Breast epithelium (tissue), 4 donors: ENCODE data around the gene SLC6A1. TPM values are rescaled to one million over a fixed set of nuclear protein-coding genes. Genes with fewer than 3 reads are reported as not detected.

ENCODE experiments used
- DNase-seq, 2 donors: peaks; one replicate each; pipeline ENCODE4 v3.0.0-alpha.2; 2019; ENCODE audit warnings: low spot score in 2 of 2
- H3K27ac ChIP-seq, 2 donors: fragments of 200-600 bp; sonication (generic) in 1 of 2; one replicate each; pipeline ENCODE4 v1.5.1; 2016 to 2019; ENCODE audit warnings: mild to moderate bottlenecking in 1 of 2
- H3K27me3 ChIP-seq, 2 donors: fragments of 200-600 bp; sonication (generic) in 1 of 2; one replicate each; pipeline versions ENCODE4 v1.5.1 to v1.6.0; 2017 to 2019; ENCODE audit warnings: control low read depth in 1 of 2, mild to moderate bottlenecking in 1 of 2
- H3K36me3 ChIP-seq: fragments of 200-600 bp; one replicate; pipeline ENCODE4 v1.5.1; 2019
- H3K4me1 ChIP-seq, 2 donors: fragments of 200-600 bp; sonication (generic); one replicate each; pipeline ENCODE4 v1.5.1; 2016 to 2019; ENCODE audit warnings: control low read depth in 1 of 2
- H3K4me3 ChIP-seq, 3 donors: fragments of 200-600 bp; sonication (generic); 1 replicate in 2 of 3; 2 replicates in 1 of 3; pipeline ENCODE4 v1.5.1; 2016 to 2019; ENCODE audit warnings: mild to moderate bottlenecking in 3 of 3, moderate library complexity in 2 of 3
- H3K9me3 ChIP-seq, 2 donors: fragments of 200-600 bp; sonication (generic) in 1 of 2; one replicate each; pipeline ENCODE4 v1.5.1; 2016 to 2019; ENCODE audit warnings: control low read depth in 1 of 2
- CTCF ChIP-seq, 3 donors: fragments of 450-650 bp; IDR thresholded peaks; one replicate each; pipeline ENCODE4 v1.5.1; 2016 to 2017; ENCODE audit warnings: antibody characterized with exemption in 3 of 3, mild to moderate bottlenecking in 3 of 3, moderate library complexity in 3 of 3
- POLR2A ChIP-seq: fragments of 450-650 bp; IDR thresholded peaks from one replicate; pipeline ENCODE4 v1.6.1; 2016; ENCODE audit warnings: antibody characterized with exemption, mild to moderate bottlenecking, moderate library complexity
- POLR2AphosphoS5 ChIP-seq, 3 donors: sonication (generic); formaldehyde crosslinking; IDR thresholded peaks; one replicate each; pipeline ENCODE4 v1.6.1; 2017; ENCODE audit warnings: antibody characterized with exemption in 3 of 3
- intact Hi-C: fragments of 100-400 bp; cut with DNase I; formaldehyde crosslinking; loops from one replicate; pipeline ENCODE4 v1.15.1; 2023; ENCODE audit warnings: low total_unique reads
- total RNA-seq, 3 donors: library from RNA; depleted of rRNA; stranded (reverse); fragments of >200 nt; gene quantifications; one replicate each; pipeline ENCODE4 v1.1.0, GENCODE V29; 2016

The SLC6A1 gene
- total RNA-seq, 3 donors from 2014 or later, result under 0.01 to 0.32 (median 0.29) TPM

DNA sequence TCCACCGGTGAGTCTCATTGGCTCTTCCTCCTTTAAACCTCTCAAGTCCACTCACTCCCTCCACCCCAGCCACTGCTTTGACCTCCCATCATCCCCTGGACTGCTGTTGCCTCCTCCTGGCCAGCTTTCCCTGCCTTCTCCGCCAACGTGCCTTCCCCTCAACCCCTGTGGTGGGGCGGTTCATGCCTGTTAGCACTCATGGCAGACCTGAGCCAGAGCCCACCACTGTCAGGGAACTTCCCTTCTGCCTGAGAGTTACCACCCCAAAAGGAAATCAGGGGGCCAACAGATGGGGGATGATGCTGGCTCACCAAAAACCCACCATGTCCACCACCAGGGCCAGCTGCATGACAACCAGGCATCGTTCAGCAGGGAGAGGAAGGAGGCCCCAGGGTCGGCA lies 44.2 kb upstream of the SLC6A1 start:
- TF ChIP-seq CTCF (IDR thresholded peaks at IDR 0.05), result no peak
- no peak for TF ChIP-seq POLR2A
- no peak for TF ChIP-seq POLR2AphosphoS5 (IDR thresholded peaks at IDR 0.05)
- Histone ChIP-seq H3K9me3 (no peaks in the 10 kb centered on the region), H3K36me3 (no peaks in the 10 kb centered on the region), H3K4me3 (no peak overlapping the region), H3K27me3 (peaks cover 0 to 18% of the 10 kb centered on the region in 2 donors), H3K27ac (no peak overlapping the region), H3K4me1 (no peaks in the 10 kb centered on the region)
- intact Hi-C loops, result loop anchor here (5.0 to 10.0 kb wide), 2 partner anchors 116 to 414 kb away; no protein-coding TSS in a partner anchor
- DNase-seq, result no peak

- Histone ChIP-seq H3K4me3 (no peak overlapping the region), H3K4me1 (no peaks in the 10 kb centered on the region), H3K27ac (no peak overlapping the region), H3K27me3 (peaks cover 0 to 18% of the 10 kb centered on the region in 2 donors), H3K36me3 (no peaks in the 10 kb centered on the region), H3K9me3 (no peaks in the 10 kb centered on the region)
- intact Hi-C loops, result loop anchor here (5.0 to 10.0 kb wide), 2 partner anchors 116 to 413 kb away; no protein-coding TSS in a partner anchor
- TF ChIP-seq POLR2AphosphoS5 (IDR thresholded peaks at IDR 0.05), result no peak
- no peak for TF ChIP-seq CTCF (IDR thresholded peaks at IDR 0.05)
- TF ChIP-seq POLR2A, result no peak
- DNase-seq, result no peak
Observed at GRCh38 chr3:10949197-10949596, 43.4 kb upstream of the SLC6A1 start.

DNA sequence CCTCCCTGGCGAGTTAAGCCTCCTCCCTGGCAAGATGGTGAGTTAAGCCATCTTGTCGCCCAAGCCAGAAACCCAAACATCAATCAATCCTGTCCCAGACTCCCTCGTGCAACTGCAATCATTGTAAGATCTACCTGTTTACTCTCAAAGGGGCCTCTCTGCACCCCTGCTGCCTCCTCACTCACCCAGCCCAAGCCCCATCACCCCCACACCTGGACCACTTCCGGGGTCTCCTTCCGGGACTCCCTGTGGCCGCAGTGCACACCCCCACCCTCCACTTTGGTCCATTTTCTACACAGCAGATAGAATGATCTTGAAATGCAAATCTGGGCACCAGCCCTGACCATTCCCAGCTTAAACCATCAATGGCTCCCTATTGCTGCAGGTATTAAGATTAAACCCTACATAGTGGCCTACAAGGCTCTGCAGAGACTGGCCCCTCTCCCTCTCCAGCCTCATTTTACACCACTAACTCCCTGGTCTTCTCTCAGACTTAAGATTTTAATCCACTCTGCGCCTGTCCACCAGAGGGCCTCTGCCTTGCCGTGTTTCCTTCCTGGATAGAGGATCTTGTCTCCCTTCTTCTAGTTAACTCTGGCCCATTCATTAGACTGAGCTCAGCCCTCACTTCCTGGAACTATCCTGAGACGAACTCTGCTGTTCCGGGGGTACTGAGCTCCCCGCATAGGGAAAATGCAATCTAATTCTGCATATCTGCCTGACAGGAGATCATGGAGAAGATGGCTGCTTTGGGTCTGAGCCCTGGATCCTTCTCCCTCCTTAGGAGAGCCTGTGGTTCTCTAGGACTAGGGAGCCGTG lies 41.9 kb upstream of the SLC6A1 start:
- H3K27ac ChIP-seq, result no peak overlapping the region
- no peaks in the 10 kb centered on the region for H3K9me3 ChIP-seq
- intact Hi-C loops, result no loop called here
- H3K4me3 ChIP-seq, result no peak overlapping the region
- H3K27me3 ChIP-seq, result peaks cover 0 to 17% of the 10 kb centered on the region in 2 donors
- TF ChIP-seq POLR2A, result no peak
- TF ChIP-seq CTCF (IDR thresholded peaks at IDR 0.05), result peak in 1 of 3 donors; percentile 33
- TF ChIP-seq POLR2AphosphoS5 (IDR thresholded peaks at IDR 0.05), result no peak
- H3K36me3 ChIP-seq, result no peaks in the 10 kb centered on the region
- DNase-seq, result no peak
- no peaks in the 10 kb centered on the region for H3K4me1 ChIP-seq

- DNase-seq, result no peak
- intact Hi-C loops, result no loop called here
- Histone ChIP-seq H3K4me1 (no peaks in the 10 kb centered on the region), H3K4me3 (no peak overlapping the region), H3K36me3 (no peaks in the 10 kb centered on the region), H3K9me3 (no peaks in the 10 kb centered on the region), H3K27ac (no peak overlapping the region), H3K27me3 (peaks cover 0 to 11% of the 10 kb centered on the region in 2 donors)
- TF ChIP-seq POLR2AphosphoS5 (IDR thresholded peaks at IDR 0.05), result no peak
- TF ChIP-seq CTCF (IDR thresholded peaks at IDR 0.05), result no peak
- no peak for TF ChIP-seq POLR2A
Observed at GRCh38 chr3:10951295-10951926, 41.1 kb upstream of the SLC6A1 start.

- peaks cover 0 to 11% of the 10 kb centered on the region in 2 donors for H3K27me3 ChIP-seq
- no peaks in the 10 kb centered on the region for H3K9me3 ChIP-seq
- no peak overlapping the region for H3K27ac ChIP-seq
- no peak overlapping the region for H3K4me3 ChIP-seq
- H3K36me3 ChIP-seq, result no peaks in the 10 kb centered on the region
- no peaks in the 10 kb centered on the region for H3K4me1 ChIP-seq
- no peak for DNase-seq
- intact Hi-C loops, result loop anchor here (2.0 kb wide), 1 partner anchor 180 kb away; no protein-coding TSS in a partner anchor
- no peak for TF ChIP-seq POLR2AphosphoS5 (IDR thresholded peaks at IDR 0.05)
- TF ChIP-seq CTCF (IDR thresholded peaks at IDR 0.05), result no peak
- no peak for TF ChIP-seq POLR2A
Observed at GRCh38 chr3:10952525-10952924, 40.0 kb upstream of the SLC6A1 start.
